ENCODE measurements around the gene MSI2.
A peak's percentile ranks its signal among the peaks of the same experiment; 100 is the strongest.

MSI2 gene

DNA sequence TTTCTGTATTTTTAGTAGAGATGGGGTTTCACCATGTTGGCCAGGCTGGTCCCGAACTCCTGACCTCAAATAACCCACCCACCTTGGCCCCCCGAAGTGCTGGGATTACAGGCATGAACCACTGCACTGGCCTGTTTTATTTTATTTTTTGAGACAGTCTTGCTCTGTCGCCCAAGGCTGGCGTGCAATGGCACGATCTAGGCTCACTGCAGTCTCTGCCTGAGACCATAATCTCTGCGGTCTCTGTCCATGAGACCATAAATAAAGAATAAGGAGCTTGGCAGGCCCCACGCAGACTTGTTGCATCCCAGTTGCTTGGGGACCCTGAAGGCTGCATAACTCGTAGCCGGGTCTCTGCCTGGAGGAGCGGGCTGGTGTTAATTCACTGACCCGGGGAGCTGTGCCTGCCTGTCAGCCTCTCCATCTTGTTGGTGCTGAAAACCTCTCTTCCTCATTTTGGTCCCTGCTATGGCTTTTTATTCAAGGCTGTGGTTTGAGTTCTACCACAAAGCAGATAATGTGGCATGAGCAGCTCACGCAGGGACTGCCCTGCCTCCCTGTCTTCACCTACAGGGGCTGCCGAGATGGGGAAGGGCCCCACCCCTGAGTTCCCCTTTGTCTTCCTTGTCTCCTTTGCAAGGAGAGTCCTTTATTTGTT, 82.1 kb downstream of the MSI2 start:
- H4K20me1 ChIP-seq (ENCODE audit: low read depth, low read length) = no peaks in the 10 kb centered on the region
- H3K4me2 ChIP-seq (ENCODE audit: low read depth, low read length, poor library complexity, severe bottlenecking) = peak overlapping the region; percentile 61
- H3K79me2 ChIP-seq (ENCODE audit: insufficient read depth, low read length) = peaks cover 85% of the 10 kb centered on the region
- no peaks in the 10 kb centered on the region for H3K9me3 ChIP-seq (ENCODE audit: insufficient read depth, low read length)
- peak overlapping the region; percentile 18 for H3K4me3 ChIP-seq (ENCODE audit: insufficient read depth, low read length, poor library complexity, severe bottlenecking)
- H3K9ac ChIP-seq (ENCODE audit: low read length) = peak overlapping the region; percentile 52
- TF ChIP-seq CTCF (IDR thresholded peaks at IDR 0.05; ENCODE audit: insufficient read depth, low read length, poor library complexity, severe bottlenecking) (no peak), EZH2phosphoT487 (conservative IDR thresholded peaks at IDR 0.05; ENCODE audit: low read length) (no peak)
- no peak overlapping the region for H2AFZ ChIP-seq (ENCODE audit: low read depth, low read length, severe bottlenecking)
- H3K9me2 ChIP-seq (replicated peaks; ENCODE audit: insufficient read depth, low read length) = no peaks in the 10 kb centered on the region
- H3F3A ChIP-seq (ENCODE audit: insufficient read depth) = peaks cover 9% of the 10 kb centered on the region; the same call in 1 of the 2 replicates
- H3K27ac ChIP-seq (ENCODE audit: low read depth, low read length) = peak overlapping the region; percentile 87
- no peaks in the 10 kb centered on the region for H3K36me3 ChIP-seq (ENCODE audit: low read length)
- H3K27me3 ChIP-seq (ENCODE audit: low read length) = no peaks in the 10 kb centered on the region

GRCh38 chr17:57340160-57340981, 84.0 kb downstream of the MSI2 start:
- Histone ChIP-seq H3K36me3 (ENCODE audit: low read length) (no peaks in the 10 kb centered on the region), H3K27me3 (ENCODE audit: low read length) (no peaks in the 10 kb centered on the region), H3K79me2 (ENCODE audit: insufficient read depth, low read length) (peaks cover 89% of the 10 kb centered on the region), H2AFZ (ENCODE audit: low read depth, low read length, severe bottlenecking) (no peak overlapping the region), H3F3A (ENCODE audit: insufficient read depth) (peaks cover 9% of the 10 kb centered on the region; the same call in 1 of the 2 replicates), H4K20me1 (ENCODE audit: low read depth, low read length) (no peaks in the 10 kb centered on the region), H3K27ac (ENCODE audit: low read depth, low read length) (no peak overlapping the region), H3K9me3 (ENCODE audit: insufficient read depth, low read length) (no peaks in the 10 kb centered on the region), H3K4me2 (ENCODE audit: low read depth, low read length, poor library complexity, severe bottlenecking) (no peak overlapping the region), H3K9me2 (replicated peaks; ENCODE audit: insufficient read depth, low read length) (no peaks in the 10 kb centered on the region), H3K4me3 (ENCODE audit: insufficient read depth, low read length, poor library complexity, severe bottlenecking) (no peak overlapping the region), H3K9ac (ENCODE audit: low read length) (no peak overlapping the region)
- TF ChIP-seq EZH2phosphoT487 (conservative IDR thresholded peaks at IDR 0.05; ENCODE audit: low read length) = no peak
- no peak for TF ChIP-seq CTCF (IDR thresholded peaks at IDR 0.05; ENCODE audit: insufficient read depth, low read length, poor library complexity, severe bottlenecking)

DNA sequence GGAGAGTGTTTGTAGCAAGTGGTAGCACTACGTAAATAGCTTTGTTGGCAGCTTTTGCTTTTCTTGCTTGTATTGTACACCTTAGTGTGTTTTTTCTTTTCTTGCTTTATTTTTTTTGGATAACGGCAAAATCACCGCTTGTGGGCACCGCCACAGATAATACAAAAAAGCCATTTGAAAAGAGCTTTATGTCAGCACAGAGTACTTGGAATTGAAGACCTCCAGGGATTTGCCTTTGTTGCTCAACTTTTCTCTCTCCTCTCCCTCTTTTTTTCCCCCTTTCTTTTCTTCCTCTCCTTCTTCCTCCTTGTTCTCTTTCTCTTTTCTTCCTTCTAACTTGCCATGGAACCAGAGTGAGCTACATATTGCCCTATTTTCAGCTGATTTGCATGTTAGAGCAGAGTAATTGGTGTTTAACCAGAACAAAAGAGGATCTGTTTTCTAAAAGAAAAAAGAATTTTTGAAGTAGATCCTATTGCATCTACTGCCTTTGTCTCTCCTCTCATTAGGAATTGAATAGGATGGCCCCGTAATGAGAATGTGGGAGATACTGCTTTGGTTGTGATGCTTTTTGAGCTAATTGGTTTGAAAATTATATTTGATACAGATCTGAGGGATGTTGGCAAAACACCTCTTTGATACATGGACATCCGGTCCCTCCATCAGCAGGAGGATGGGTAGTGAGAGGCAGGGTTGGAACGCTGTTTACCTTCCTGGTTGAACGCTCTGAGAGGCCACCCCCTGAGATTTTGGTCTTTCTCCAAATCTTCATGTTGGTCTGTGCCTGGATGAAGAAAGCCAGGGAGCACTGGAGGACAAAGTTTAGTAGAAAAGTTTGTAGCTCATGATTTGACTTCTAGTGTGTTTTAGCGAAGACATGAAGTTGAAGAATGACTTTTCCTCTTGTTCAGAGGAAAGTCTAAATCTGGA, 85.6 kb downstream of the MSI2 start:
- Histone ChIP-seq H3K36me3 (ENCODE audit: low read length) (no peaks in the 10 kb centered on the region; the same call in 1 of the 2 replicates), H3K79me2 (ENCODE audit: insufficient read depth, low read length) (peaks cover 77% of the 10 kb centered on the region), H3K27ac (ENCODE audit: low read depth, low read length) (peak overlapping the region; percentile 12), H3K4me3 (ENCODE audit: insufficient read depth, low read length, poor library complexity, severe bottlenecking) (no peak overlapping the region), H3F3A (ENCODE audit: insufficient read depth) (peaks cover 9% of the 10 kb centered on the region; the same call in 1 of the 2 replicates), H3K27me3 (ENCODE audit: low read length) (no peaks in the 10 kb centered on the region), H3K9me2 (replicated peaks; ENCODE audit: insufficient read depth, low read length) (no peaks in the 10 kb centered on the region), H4K20me1 (ENCODE audit: low read depth, low read length) (no peaks in the 10 kb centered on the region), H2AFZ (ENCODE audit: low read depth, low read length, severe bottlenecking) (no peak overlapping the region), H3K9ac (ENCODE audit: low read length) (no peak overlapping the region), H3K4me2 (ENCODE audit: low read depth, low read length, poor library complexity, severe bottlenecking) (no peak overlapping the region), H3K9me3 (ENCODE audit: insufficient read depth, low read length) (no peaks in the 10 kb centered on the region)
- TF ChIP-seq CTCF (IDR thresholded peaks at IDR 0.05; ENCODE audit: insufficient read depth, low read length, poor library complexity, severe bottlenecking) (no peak), EZH2phosphoT487 (conservative IDR thresholded peaks at IDR 0.05; ENCODE audit: low read length) (no peak)

All from SU-DHL-6 (cell line).